Measurements from ENCODE around the gene NSG1.

The NSG1 gene

GRCh38 chr4:4368809-4369580 is 17.9 kb upstream of the NSG1 start:
- no peak for DNase-seq (ENCODE audit: insufficient read length, low spot score)
- FAIRE-seq: no peak
- TF ChIP-seq POLR2A (IDR thresholded peaks at IDR 0.05; ENCODE audit: low read depth, low read length) (no peak), PAX5 (IDR thresholded peaks at IDR 0.05; ENCODE audit: insufficient read depth, low read length, severe bottlenecking) (no peak), POLR2AphosphoS5 (IDR thresholded peaks at IDR 0.05; ENCODE audit: low read depth, low read length) (no peak), TAF1 (IDR thresholded peaks at IDR 0.05; ENCODE audit: low read depth, low read length) (no peak), SPI1 (IDR thresholded peaks at IDR 0.05; ENCODE audit: low read depth, low read length) (no peak), POU2F2 (IDR thresholded peaks at IDR 0.05; ENCODE audit: low read depth, low read length) (no peak)

GRCh38 chr4:4374388-4375098 is 12.4 kb upstream of the NSG1 start:
- TF ChIP-seq PAX5 (IDR thresholded peaks at IDR 0.05; ENCODE audit: insufficient read depth, low read length, severe bottlenecking) (no peak), POLR2AphosphoS5 (IDR thresholded peaks at IDR 0.05; ENCODE audit: low read depth, low read length) (no peak), POU2F2 (IDR thresholded peaks at IDR 0.05; ENCODE audit: low read depth, low read length) (no peak), SPI1 (IDR thresholded peaks at IDR 0.05; ENCODE audit: low read depth, low read length) (no peak), TAF1 (IDR thresholded peaks at IDR 0.05; ENCODE audit: low read depth, low read length) (no peak), POLR2A (IDR thresholded peaks at IDR 0.05; ENCODE audit: low read depth, low read length) (no peak)
- FAIRE-seq: no peak
- no peak for DNase-seq (ENCODE audit: insufficient read length, low spot score)

GRCh38 chr4:4376074-4376473 is 10.8 kb upstream of the NSG1 start:
- FAIRE-seq (no peak), DNase-seq (ENCODE audit: insufficient read length, low spot score) (no peak)
- no peak for TF ChIP-seq POLR2A (IDR thresholded peaks at IDR 0.05; ENCODE audit: low read depth, low read length)
- TF ChIP-seq POU2F2 (IDR thresholded peaks at IDR 0.05; ENCODE audit: low read depth, low read length): no peak
- TF ChIP-seq TAF1 (IDR thresholded peaks at IDR 0.05; ENCODE audit: low read depth, low read length): no peak

GRCh38 chr4:4377191-4377590 is 9.7 kb upstream of the NSG1 start:
- TF ChIP-seq POLR2AphosphoS5 (IDR thresholded peaks at IDR 0.05; ENCODE audit: low read depth, low read length) (no peak), TAF1 (IDR thresholded peaks at IDR 0.05; ENCODE audit: low read depth, low read length) (no peak), POLR2A (IDR thresholded peaks at IDR 0.05; ENCODE audit: low read depth, low read length) (no peak), POU2F2 (IDR thresholded peaks at IDR 0.05; ENCODE audit: low read depth, low read length) (no peak), SPI1 (IDR thresholded peaks at IDR 0.05; ENCODE audit: low read depth, low read length) (no peak), PAX5 (IDR thresholded peaks at IDR 0.05; ENCODE audit: insufficient read depth, low read length, severe bottlenecking) (no peak)
- no peak for FAIRE-seq
- no peak for DNase-seq (ENCODE audit: insufficient read length, low spot score)

- DNase-seq (ENCODE audit: insufficient read length, low spot score) (no peak), FAIRE-seq (no peak)
- TF ChIP-seq POU2F2 (IDR thresholded peaks at IDR 0.05; ENCODE audit: low read depth, low read length) (no peak), TAF1 (IDR thresholded peaks at IDR 0.05; ENCODE audit: low read depth, low read length) (no peak), PAX5 (IDR thresholded peaks at IDR 0.05; ENCODE audit: insufficient read depth, low read length, severe bottlenecking) (no peak), POLR2AphosphoS5 (IDR thresholded peaks at IDR 0.05; ENCODE audit: low read depth, low read length) (no peak), SPI1 (IDR thresholded peaks at IDR 0.05; ENCODE audit: low read depth, low read length) (no peak), POLR2A (IDR thresholded peaks at IDR 0.05; ENCODE audit: low read depth, low read length) (no peak)
These were observed 9.0 kb upstream of the NSG1 start for GRCh38 chr4:4377732-4378460.

- FAIRE-seq: no peak
- no peak for DNase-seq (ENCODE audit: insufficient read length, low spot score)
- no peak for TF ChIP-seq SPI1 (IDR thresholded peaks at IDR 0.05; ENCODE audit: low read depth, low read length)
- no peak for TF ChIP-seq POLR2A (IDR thresholded peaks at IDR 0.05; ENCODE audit: low read depth, low read length)
- no peak for TF ChIP-seq POLR2AphosphoS5 (IDR thresholded peaks at IDR 0.05; ENCODE audit: low read depth, low read length)
- TF ChIP-seq PAX5 (IDR thresholded peaks at IDR 0.05; ENCODE audit: insufficient read depth, low read length, severe bottlenecking): no peak
- TF ChIP-seq POU2F2 (IDR thresholded peaks at IDR 0.05; ENCODE audit: low read depth, low read length): no peak
- TF ChIP-seq TAF1 (IDR thresholded peaks at IDR 0.05; ENCODE audit: low read depth, low read length): no peak
These were observed 7.3 kb upstream of the NSG1 start for GRCh38 chr4:4379540-4380087.

- TF ChIP-seq SPI1 (IDR thresholded peaks at IDR 0.05; ENCODE audit: low read depth, low read length) (no peak), POLR2A (IDR thresholded peaks at IDR 0.05; ENCODE audit: low read depth, low read length) (no peak), POLR2AphosphoS5 (IDR thresholded peaks at IDR 0.05; ENCODE audit: low read depth, low read length) (no peak)
- FAIRE-seq (no peak), DNase-seq (ENCODE audit: insufficient read length, low spot score) (no peak)
These were observed 3.8 kb upstream of the NSG1 start for GRCh38 chr4:4383085-4383484.

- no peak for DNase-seq (ENCODE audit: insufficient read length, low spot score)
- no peak for FAIRE-seq
- no peak for TF ChIP-seq SPI1 (IDR thresholded peaks at IDR 0.05; ENCODE audit: low read depth, low read length)
- no peak for TF ChIP-seq PAX5 (IDR thresholded peaks at IDR 0.05; ENCODE audit: insufficient read depth, low read length, severe bottlenecking)
- no peak for TF ChIP-seq POLR2AphosphoS5 (IDR thresholded peaks at IDR 0.05; ENCODE audit: low read depth, low read length)
- TF ChIP-seq TAF1 (IDR thresholded peaks at IDR 0.05; ENCODE audit: low read depth, low read length): no peak
These were observed 2.1 kb upstream of the NSG1 start for GRCh38 chr4:4384837-4385236.

GRCh38 chr4:4385729-4386295 is 1.1 kb upstream of the NSG1 start:
- FAIRE-seq (no peak), DNase-seq (ENCODE audit: insufficient read length, low spot score) (no peak)
- TF ChIP-seq SPI1 (IDR thresholded peaks at IDR 0.05; ENCODE audit: low read depth, low read length): no peak

Measured in GM12891 (cell line).